Measurements from ENCODE around the gene ELL.
A peak's percentile ranks its signal among the peaks of the same experiment; 100 is the strongest.
"Not testable (repeated sequence)": the region's sequence is repeated elsewhere in the genome, so short reads cannot be mapped to it uniquely, and the experiment has no call there.

The ELL gene

DNA sequence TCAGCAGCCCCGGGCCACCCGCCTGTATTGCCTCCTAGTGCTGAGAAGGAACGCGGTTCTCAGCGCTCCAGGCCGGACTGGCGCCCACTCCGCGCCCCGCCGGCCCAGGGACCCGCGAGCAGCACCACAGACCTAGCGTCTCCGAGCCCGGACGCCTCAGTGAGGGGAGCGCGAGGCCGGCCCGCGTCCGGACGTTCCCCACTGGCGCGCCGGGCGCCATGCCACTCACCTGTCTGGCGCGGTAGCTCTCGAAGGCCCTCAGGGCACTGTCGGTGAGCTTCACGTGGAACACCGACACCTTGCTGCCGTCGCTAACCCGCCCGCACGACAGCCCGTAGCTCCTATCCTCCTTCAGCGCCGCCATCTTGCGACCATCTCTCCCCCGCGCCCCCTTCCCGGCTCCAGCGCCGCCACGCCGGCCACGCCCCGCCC, at the start of gene ELL:
TSS of gene ELL (minus strand) at position 379 of the 432 bp plus-strand sequence. CDS start at position 364, 15 bp downstream.
- DNase-seq (ENCODE audit: low read depth): no peak

DNA sequence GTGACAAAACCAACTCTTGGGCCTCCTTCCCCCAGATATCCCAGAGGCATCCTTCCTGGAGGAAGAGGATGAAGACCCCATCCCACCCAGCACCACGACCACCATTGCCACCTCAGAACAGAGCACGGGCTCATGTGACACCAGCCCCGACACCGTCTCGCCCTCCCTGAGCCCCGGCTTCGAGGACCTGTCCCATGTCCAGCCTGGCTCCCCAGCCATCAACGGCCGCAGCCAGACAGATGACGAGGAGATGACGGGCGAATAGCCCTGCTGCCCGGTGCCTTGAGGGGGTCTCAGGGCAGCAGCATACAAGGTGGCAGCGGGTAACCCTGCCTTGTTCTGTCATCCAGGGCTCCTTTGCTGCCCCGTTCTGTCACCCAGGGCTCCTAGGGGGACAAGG, 46.5 kb upstream of the ELL start:
- DNase-seq (ENCODE audit: low read depth): no peak

DNA sequence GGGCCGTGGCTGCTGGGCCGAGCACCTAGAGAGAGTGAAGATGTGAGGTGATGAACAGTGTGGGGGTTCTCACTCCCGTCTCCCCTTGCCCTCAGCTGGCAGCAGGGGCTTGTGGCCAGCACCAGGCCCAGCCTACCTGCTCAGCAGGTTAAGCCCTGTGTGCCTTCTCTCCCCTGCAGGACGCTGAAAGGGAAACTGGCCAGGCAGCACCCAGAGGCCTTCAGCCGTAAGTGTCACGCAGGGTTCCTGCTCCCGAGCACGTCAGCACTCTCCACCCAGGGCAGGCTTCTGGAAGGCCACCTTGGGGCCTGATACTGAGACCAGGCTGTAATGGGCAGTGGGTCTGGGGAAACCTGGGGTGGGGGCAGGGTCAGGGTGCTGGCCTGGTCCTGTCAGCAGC, 45.1 kb upstream of the ELL start:
- no peak for DNase-seq (ENCODE audit: low read depth)

DNA sequence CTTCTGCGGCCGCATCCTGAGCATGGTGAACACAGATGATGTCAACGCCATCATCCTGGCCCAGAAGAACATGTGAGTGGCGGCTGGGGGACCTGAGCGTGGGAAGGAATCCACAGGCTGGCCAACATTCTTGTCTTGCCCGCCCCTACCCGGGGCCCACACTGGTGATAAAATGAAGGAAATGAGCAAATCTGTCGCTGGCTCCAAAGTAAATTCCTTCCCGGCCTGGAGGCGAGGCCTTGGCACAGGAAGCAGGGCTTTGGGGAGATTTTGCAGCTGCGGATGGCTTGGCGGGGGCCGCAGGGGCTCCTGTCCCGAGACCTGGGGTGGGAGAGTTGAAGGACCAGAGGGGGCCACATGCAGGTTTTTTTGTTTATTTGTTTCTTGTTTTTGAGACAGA, 40.2 kb upstream of the ELL start:
- no peak for DNase-seq (ENCODE audit: low read depth)

DNA sequence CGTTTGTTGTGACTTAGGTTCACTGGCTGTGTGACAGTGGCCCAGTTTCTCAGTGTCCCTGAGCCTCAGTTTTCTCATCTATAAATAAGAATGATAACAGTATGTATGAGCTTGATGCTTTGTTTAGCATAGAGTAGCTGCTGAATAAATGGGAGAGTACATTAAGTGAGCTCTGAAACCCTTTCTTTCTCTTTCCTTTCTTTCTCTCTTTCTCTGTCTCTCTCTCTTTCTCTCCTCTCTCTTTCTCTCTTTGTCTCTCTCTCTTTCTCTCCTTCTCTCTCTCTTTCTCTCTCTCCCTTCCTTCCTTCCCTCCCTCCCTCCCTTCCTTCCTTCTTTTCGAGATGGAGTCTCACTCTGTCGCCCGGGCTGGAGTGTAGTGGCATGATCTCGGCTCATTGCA, 37.8 kb upstream of the ELL start:
- DNase-seq (ENCODE audit: low read depth): no peak

DNA sequence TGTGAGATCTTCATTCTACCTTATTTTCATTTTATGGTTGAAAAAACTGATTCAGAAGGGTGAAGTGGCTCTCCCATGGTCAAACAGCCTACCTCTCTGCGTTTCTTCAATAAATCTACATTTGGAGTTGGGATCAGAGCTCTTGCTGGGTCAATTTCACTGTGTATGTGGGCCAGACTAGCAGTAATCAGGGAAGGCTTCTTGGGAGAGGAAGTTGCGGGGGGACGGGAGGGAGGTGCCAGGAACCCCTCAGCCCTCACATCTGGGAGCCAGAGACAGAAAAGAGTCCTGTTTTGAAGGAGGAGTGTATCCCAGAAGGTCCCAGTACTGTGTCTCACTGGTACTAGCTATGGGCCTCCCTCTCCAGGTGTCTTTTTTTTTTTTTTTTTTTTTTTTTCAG, 36.7 kb upstream of the ELL start:
- no peak for DNase-seq (ENCODE audit: low read depth)

DNA sequence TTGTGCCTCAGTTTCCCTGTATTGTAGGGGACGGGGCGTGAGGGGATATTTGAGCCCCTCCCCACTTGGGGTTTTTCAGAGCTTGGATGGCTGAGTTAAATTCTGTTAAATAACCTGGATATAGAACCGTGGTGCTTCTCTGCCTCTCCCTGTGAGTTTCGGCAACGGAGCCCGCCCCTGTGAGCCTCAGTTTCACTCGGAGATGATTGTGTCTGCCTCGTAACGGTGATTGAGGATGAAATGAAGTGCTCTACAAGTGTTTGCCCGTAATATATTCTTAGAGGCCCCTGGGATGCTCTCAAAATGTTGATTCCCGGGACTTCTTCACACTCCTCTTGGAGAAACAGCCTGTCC, 36.3 kb upstream of the ELL start:
- DNase-seq (ENCODE audit: low read depth): no peak

DNA sequence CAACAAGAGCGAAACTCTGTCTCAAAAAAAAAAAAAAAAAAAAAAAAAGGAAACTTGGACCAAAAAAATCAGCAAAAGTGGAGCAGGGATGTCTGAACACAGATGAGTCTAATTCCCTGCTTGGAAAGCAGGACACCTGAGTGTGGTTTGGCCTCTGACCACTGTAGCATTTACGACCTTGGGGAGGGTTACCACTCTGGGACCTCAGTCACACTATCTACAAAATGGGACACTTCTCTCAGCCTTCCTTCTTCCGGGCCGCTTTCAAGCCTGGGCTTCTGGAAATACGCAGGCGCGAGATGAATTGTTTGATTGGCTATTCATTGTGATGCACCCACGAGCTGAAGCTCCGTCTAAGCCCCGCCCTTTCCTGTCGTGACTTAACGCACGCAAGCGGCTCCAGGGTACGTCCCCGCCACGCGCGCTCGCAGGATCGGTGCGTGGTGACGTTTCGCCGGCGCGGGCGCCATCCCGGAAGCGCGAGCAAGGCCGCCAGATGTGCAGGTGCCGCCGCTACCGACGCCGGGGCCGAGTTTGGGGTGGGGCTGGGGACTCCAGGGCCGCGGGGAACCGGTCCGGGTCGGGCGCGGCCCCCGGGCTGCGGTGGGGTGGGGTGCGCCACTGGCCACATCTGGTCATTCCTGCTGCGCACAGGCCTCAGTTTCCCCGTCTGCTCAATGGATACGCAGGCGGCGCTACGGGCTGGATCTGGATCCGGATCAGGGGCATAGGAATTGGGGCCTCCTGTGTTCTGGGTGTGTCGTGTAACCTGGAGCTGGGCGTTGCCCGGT, 35.7 kb upstream of the ELL start, which contains the start of gene KXD1:
TSS of gene KXD1 (plus strand) at position 460 of the 791 bp plus-strand sequence. CDS start 4,187 bp downstream, outside the sequence.
- peak; percentile 97 for DNase-seq (ENCODE audit: low read depth)

DNA sequence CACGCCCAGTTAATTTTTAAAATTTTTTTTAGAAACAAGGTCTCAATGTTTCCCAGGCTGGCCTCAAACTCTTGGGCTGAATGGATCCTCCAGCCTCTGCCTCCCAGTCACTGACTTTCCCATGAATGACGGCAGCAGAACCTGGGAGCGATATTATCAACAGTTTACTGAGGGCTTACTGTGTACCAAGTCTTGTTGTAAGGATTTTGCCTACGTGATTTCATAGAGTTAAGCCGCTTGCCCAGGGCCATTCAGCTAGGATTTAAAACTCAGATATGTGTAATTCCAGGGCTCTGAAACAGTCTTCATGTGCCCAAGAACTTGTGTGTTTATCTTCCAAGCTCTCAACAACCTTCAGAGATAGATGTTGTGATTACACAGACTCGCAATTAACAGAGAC, 29.8 kb upstream of the ELL start:
- DNase-seq (ENCODE audit: low read depth): no peak

DNA sequence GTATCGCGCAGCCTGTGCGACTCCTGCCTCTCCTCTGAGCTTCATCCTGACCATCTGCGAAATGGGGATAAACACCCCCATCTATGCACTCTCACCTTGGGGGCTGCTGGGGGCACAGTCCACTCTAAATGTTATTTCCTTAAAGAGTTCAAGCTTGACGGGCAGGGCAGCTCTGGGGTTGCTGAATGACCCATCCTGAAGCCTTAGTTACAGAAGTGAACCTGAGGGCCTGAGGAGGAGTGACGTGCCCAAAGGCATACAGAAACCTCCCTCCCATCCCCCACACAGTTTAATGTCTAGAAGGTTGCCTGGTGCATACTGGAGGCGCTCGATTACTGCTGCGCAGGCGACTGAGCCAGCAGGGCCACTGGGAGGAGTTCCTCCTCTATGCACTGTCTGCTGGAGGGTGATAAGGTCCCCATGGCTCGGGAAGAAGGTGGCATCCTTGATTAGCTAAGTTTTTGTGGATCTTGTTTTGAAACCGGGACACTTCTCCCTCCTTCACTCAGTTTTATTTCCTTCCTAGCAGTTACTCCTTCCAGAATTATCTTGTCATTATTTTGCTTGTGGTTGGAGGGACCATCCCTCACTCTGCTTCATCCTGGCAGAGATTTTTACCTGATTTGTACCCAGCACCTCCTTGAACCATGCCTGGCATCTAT, 22.1 kb upstream of the ELL start:
- DNase-seq (ENCODE audit: low read depth): peak; percentile 39

DNA sequence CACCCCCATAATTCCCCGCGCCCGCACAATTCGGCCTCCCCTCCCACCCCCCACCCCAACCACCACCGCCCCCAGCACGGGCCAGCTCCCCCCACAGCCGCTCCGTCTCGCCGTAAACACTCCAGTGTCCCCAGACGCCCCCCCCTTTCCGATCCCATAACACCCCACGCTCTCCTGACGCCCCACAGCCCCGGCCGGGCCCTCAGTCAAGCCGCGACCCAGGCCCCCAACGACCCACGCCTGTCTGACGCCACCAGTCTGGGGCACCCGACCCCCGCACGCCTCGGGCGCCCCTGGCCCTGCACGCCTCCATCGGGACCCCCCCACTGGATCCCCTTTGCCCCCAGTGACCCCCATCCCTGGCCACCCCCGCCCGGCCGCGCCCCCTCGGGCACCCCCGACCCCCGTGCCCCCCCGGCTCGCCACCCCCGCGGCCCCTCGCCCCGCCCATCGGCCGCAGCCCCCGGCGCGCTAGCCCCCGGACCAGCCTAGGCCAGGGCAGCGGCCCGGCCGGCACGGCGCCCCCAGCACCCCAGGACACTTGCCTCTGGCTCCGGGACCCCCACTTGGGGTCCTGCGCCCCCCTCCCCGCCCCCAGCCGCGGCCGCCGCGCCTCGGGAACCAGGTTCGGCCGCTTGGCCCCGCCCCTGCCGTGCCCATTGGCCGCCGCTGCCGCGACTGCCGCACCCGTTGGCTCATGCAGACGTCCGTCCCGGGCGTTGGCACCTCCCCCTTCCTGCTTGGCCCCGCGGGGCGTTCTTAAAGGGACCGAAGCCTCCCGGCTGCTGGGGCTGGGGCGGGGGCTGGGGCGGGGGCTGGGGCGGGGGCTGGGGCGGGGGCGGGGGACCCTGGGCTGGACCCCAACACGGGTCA, 21.3 kb upstream of the ELL start, which contains the start of gene FKBP8:
TSS of gene FKBP8 (minus strand) at position 633 of the 873 bp plus-strand sequence. CDS start 1,603 bp downstream, outside the sequence.
- peak; percentile 91 for DNase-seq (ENCODE audit: low read depth)

DNA sequence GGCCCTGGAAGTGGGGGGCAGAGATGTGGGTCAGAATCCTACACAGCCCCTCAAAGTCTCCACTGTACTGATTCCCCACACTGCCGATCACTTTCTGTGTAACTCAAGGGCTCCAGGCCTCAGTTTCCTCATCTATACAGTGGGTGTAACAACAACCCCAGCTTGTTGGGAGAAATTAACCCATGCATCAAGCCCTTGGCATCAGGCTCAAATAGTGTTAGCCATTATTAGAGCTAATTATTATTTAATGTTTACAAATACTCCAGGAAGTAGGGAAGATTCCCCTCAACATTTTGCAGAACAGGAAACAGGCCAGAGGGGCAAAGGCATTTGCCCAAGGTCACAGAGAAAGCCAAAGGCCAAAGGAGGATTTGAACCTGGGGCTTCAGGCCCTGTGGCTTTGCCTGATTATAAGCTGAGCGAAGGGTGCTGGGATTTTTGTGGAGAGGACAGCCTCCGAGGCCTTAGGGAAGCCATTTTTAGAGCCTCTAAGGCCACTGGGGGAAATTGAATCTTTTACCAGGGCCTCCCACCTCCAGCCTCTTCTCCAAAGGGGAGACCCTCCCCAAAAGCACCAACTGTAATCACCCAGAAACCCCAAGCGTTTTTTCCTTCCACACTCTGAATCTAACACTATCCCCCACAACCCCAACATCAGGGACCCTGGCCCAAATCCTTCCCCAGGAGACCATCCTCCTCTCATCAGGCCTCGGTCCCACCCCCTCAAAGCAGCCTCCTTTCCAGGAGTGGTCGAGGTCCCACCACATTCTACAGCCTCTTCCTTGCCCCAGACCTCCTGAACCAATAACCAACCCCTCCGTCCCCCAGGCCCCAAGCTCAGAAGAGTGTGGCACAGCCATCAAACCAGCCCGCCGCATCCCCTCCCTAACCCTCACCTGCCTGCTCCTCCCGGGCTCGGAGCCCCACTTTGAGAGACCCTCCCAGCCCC, 20.4 kb upstream of the ELL start:
- DNase-seq (ENCODE audit: low read depth): no peak

DNA sequence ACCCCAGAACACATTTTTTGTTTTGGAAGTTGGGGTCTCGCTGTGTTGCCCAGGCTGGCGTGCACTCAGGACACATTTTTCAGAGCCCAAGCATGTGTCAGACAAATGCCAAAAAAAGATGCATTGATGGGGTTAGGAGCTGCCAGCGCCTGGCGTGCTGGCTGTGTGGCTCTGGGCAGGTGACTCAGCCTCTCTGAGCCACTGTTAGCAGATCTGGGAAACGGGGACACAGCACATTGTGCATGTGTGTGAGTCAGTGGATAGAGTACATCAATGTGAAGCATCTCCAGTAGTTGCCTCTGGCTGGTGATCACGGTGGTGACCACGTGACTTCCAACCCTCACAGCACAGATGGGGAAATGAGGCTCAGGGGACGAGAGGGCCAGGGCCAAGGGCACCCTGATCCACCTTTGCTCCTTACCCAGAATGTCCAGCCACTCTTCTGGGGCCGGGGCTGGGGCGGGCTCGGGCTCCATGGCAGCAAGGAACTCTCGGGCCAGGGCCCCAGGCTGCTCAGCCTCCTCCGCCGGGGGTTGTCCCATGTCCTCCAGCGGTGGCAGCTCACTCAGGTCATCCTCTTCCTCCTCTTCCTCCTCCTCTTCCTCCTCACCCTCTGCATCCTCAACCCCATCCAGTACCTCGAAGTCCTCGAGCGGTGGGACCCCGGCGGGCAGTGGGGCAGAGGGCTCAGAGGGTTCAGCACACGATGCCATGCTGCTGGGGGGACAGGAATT, 19.6 kb upstream of the ELL start:
- DNase-seq (ENCODE audit: low read depth): no peak

DNA sequence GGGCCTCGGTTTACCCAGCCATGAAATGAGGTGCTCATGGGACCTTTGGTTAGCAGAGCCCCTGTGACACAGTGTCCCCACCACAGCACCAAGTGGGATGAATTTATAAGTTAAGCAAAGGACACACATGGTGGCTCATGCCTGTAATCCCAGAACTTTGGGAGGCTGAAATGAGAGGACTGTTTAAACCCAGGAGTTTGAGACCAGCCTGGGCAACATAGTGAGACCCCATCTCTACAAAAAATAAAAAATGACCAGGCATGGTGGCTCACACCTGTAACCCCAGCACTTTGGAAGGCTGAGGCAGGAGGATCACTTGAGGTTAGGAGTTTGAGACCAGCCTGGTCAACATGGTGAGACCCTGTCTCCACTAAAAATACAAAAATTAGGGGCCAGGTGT, 18.3 kb upstream of the ELL start:
- not testable (repeated sequence) for DNase-seq (ENCODE audit: low read depth)

DNA sequence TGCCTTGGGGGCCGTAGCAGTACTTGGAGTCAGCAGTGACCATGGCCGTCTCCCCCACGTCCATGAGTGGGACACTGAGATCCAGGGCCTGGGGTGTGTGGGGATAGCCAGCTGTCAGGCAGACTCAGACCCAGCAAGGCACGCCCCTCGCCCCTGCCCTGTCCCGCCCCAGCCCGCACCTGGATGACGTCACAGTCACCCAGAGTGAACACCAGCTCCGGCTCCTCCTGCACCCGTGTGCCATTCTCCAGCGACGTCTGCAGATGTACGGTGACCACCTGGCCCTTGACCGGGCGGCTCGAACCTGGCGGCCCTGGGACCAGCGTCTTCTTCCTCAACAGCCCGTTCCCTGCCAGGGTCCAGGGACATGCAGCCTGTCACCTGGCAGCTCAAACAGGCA, 17.5 kb upstream of the ELL start:
- DNase-seq (ENCODE audit: low read depth): no peak

DNA sequence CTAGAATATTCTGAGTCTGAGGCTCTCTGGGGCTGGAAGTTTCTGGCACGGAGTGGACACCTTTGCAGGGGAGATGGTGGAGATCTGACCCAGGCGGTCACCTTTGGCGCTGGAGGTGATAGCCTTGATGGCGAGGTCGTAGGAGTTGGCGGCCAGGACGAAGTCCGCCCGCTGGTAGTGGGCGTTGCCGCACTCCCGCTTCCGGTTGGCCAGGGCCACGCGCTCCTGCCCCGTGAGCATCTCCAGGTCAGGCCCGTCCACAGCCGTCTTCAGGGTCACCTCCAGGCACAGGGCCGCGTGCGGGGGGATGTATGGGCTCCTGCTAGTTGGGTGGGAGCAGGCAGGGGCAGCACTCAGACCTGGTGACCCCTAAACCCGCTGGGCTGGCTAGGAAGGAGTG, 16.2 kb upstream of the ELL start:
- DNase-seq (ENCODE audit: low read depth): no peak

DNA sequence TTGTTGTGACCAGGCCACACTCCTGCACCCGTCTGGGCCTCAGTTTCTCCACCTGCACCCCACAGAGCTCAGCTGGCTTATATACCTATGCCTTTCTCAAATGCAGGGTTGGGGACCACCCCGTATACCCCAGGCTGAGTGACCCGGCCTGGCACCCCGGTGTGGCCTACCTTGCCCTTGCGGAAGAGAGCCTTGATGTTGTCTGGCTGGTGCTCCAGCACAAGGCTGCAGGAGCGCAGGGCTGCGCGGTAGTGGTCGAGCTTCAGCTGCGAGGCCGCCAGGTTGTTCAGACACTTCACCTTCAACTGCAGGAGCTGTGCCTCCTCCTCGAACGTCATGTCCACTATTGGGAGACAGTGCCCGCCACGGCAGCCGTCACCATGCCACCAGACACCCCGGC, 15.6 kb upstream of the ELL start:
- no peak for DNase-seq (ENCODE audit: low read depth)

DNA sequence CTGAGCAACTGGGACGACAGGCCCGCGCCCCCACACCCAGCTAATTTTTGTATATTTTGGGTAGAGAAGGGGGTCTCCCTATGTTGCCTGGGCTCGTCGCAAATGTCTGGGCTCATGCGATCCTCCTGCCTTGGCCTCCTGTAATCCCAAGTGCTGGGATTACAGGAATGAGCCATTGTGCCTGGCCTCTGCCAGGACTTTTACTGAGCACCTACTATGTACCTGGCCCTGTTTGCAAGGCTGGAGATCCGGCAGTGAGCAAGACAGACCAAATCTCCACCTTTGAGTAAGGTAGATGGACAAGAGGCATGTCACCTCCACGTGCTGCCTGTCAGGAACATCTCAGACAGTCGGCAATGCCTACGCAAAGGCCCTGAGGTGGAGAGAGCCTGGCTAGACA, 14.6 kb upstream of the ELL start:
- no peak for DNase-seq (ENCODE audit: low read depth)

DNA sequence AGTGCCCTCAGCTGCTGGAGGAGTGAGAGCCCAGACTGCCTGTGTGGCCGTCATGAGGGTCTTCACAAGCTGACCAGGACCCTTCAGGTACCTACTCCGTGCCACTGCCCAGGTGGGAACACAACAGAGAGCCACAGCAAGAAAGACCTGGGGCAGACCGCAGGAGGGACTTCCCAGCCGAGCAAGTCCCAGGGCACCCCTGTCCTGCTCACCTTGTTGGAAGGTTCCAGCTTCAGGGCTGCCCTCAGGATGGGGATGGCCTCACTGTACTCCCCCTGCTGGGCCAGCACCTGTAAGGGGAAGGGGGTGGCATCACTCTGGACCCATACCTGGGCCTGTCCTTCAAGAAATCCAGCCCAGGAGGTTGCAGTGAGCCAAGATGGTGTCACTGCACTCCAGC, 11.2 kb upstream of the ELL start:
- DNase-seq (ENCODE audit: low read depth): no peak

DNA sequence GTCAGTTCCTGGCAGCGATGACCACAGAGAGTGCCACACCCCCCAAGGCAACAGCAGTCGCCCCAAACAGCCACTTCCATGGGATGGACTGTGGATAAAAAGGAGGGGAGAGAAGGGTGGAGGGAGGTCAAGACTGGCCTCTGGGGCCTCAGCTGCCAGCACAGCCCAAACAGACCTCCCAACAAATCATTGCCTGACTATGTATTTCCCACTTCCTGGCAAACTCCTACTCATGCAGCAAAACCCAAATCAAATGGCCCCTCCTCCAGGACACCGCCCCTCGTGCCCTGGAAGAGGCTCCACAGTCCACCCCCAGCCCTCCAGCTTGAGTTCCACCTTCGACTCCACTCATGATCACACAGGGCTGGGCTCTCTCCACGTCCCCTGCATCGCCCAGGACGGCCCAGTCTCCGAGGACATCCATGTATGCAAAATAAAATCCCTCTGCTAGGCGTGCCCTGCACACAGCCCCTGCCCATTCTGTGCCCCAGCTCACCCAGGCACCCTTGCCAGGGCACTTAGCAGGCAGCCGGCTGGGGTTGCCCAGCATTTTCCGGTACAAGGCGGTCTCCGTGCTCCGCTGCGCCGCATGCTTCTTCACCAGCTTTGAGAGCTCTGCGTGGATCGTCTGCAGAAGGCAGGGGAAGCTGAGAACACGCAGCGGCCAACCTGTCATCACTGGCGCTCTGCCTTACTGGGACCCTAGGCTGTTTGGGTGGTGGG, 10.5 kb upstream of the ELL start:
- DNase-seq (ENCODE audit: low read depth): no peak
